WERI-Rb-1 (cell line): ENCODE measurements around the gene LRP5.
A peak's percentile ranks its signal among the peaks of the same experiment; 100 is the strongest.

Experiments used
- DNase-seq: peaks from one replicate; pipeline ENCODE4 v3.0.0-alpha.2; 2020
- H3K27ac ChIP-seq: fragments of 250-450 bp; sonication (Bioruptor Pico); 2 replicates; pipeline ENCODE4 v1.5.1; 2020; ENCODE audit warnings: mild to moderate bottlenecking, moderate library complexity
- H3K27me3 ChIP-seq: fragments of 250-450 bp; sonication (Bioruptor Pico); 2 replicates; pipeline ENCODE4 v1.5.1; 2021; ENCODE audit warnings: mild to moderate bottlenecking, low read depth, moderate library complexity; ENCODE audit not compliant: insufficient read depth, severe bottlenecking
- H3K36me3 ChIP-seq: fragments of 250-450 bp; sonication (Bioruptor Pico); 2 replicates; pipeline ENCODE4 v1.5.1; 2020; ENCODE audit warnings: mild to moderate bottlenecking, moderate library complexity
- H3K4me3 ChIP-seq: 2 replicates; pipeline ENCODE4 v1.5.1; 2011; ENCODE audit warnings: low read depth, mild to moderate bottlenecking, control low read depth, low read length
- H3K9me3 ChIP-seq: fragments of 250-450 bp; sonication (Bioruptor Pico); 2 replicates; pipeline ENCODE4 v1.5.1; 2021; ENCODE audit warnings: mild to moderate bottlenecking, moderate library complexity; ENCODE audit not compliant: severe bottlenecking
- TF ChIP-seq, protein P1 (sequence below): IDR thresholded peaks from 2 replicates; pipeline ENCODE4 v1.5.1; 2011; ENCODE audit warnings: low read depth, mild to moderate bottlenecking, control low read depth, inconsistent platforms, low read length

The LRP5 gene

DNA sequence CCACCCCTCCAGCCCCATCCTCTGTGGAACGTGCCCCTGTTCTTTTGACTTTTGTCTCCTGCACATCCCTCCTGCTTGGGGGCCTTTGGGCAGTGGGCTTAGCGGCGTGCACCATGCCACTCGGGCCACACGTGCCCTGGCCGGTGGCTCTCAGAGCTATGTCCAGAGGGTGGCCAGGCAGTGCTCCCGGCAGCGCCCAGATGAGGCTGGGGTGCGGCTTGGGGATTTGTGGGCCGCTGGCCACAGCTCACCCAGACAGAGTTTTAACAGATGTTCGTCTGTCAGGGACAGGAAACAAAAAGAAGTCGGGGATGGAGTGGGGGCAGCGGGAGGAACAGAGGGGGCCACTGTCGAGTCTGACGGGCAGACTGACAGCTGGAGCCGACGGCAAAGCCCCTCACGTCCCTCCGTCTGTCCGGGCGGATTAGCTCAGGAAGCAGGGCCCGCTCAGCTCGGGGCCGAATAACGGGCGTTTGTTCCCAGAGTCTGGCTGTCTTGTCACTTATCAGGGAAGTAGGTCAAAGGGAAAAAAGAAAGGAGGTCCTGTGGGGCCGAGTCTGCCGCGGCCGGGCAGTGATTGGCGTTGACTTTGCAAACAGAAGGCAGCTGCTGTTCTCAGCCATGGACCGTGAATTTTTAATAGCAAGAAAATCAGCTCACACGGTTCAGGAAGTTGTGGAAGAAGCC, 61.6 kb downstream of the LRP5 start:
- Histone ChIP-seq H3K27ac (peak overlapping the region; percentile 82), H3K9me3 (no peaks in the 10 kb centered on the region), H3K4me3 (peak overlapping the region; percentile 29), H3K36me3 (no peaks in the 10 kb centered on the region), H3K27me3 (no peaks in the 10 kb centered on the region)
- TF ChIP-seq, protein P1, sequence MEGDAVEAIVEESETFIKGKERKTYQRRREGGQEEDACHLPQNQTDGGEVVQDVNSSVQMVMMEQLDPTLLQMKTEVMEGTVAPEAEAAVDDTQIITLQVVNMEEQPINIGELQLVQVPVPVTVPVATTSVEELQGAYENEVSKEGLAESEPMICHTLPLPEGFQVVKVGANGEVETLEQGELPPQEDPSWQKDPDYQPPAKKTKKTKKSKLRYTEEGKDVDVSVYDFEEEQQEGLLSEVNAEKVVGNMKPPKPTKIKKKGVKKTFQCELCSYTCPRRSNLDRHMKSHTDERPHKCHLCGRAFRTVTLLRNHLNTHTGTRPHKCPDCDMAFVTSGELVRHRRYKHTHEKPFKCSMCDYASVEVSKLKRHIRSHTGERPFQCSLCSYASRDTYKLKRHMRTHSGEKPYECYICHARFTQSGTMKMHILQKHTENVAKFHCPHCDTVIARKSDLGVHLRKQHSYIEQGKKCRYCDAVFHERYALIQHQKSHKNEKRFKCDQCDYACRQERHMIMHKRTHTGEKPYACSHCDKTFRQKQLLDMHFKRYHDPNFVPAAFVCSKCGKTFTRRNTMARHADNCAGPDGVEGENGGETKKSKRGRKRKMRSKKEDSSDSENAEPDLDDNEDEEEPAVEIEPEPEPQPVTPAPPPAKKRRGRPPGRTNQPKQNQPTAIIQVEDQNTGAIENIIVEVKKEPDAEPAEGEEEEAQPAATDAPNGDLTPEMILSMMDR: no peak
- peak; percentile 82 for DNase-seq

DNA sequence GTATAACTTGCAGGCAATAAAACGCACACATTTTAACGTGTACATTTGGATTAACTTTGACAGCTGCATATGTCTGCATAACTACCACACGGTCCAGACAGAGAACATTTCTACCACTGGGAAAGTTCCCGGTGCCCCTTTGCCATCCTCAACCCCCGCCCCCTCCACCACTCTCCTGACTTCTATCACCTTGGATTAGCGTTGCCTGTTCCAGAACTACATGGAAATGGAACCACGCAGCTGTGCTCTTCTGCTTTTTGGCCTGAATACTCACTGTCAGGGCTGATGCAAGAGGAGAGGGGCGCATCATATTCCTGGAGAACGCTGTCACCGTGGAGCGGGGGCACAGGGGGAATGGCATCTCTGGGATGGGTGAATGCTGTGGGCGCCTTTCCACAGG, 62.1 kb downstream of the LRP5 start:
- TF ChIP-seq, protein P1: no peak
- DNase-seq: peak; percentile 23
- Histone ChIP-seq H3K36me3 (no peaks in the 10 kb centered on the region), H3K9me3 (no peaks in the 10 kb centered on the region), H3K27me3 (no peaks in the 10 kb centered on the region), H3K27ac (peak overlapping the region; percentile 82), H3K4me3 (peak overlapping the region; percentile 29)

DNA sequence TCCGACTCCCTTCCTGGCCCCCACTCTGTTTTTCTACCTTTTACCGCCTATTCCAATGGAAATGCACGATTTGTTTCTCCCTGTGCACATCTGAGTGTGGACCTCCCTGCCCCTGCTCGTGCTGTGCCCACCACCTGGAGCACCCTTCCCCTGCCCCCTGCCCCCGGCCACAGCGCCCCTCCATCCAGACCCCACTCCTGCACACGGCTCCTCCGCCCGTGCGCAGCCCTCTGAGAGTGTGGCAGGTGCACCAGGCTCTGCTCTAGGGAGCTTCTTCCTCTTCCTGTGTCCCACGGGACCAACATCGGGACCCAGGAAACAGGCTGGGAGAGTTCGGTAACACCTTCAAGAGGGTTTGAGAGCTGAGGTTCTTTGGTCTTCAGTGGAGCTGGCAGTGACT, 62.9 kb downstream of the LRP5 start:
- no peak for DNase-seq
- no peaks in the 10 kb centered on the region for H3K9me3 ChIP-seq
- H3K27ac ChIP-seq: peak overlapping the region; percentile 82
- H3K27me3 ChIP-seq: no peaks in the 10 kb centered on the region
- no peak overlapping the region for H3K4me3 ChIP-seq
- no peaks in the 10 kb centered on the region for H3K36me3 ChIP-seq
- TF ChIP-seq, protein P1: no peak

DNA sequence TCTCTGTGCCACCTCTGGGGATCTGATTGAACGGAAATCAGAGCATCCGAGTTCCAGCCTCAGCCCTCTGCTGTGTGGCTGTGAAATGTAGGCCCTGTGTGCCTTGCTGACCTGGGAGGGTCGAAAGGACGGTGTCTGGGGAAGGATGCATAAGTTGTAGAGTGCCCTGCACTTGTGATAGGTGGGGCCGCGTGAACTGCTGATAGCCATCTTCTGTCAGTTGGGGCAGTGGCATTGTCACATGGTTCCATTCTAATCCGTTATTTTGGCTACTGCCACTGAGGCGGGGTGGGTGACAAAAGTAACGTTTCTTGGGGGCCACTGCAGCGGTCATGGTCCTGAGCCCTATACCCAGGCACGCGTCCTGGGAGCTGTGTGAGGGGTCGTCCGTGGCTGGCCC, 63.4 kb downstream of the LRP5 start:
- Histone ChIP-seq H3K27me3 (no peaks in the 10 kb centered on the region), H3K27ac (peak overlapping the region; percentile 82), H3K36me3 (no peaks in the 10 kb centered on the region), H3K9me3 (no peaks in the 10 kb centered on the region), H3K4me3 (no peak overlapping the region)
- DNase-seq: no peak
- TF ChIP-seq, protein P1: no peak

DNA sequence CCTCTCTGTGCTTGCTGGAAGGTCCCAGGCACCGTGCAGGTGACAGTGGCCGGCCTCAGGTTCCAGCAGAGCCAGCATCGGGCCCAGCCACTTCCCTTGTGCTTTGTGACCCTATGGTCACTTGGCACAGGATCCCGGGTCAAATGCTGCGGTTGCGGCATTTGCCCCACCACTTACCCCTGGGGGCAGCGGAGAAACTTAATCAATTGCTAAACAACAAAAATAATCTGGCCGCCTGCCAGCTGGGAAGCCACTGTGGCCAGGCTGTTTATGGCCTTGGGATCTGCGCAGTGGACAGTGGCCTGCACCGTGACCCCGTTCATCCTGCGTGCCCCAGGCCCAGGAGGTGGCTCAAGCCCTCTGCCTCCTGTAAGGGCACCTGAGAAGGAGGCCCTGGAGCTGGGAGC, 65.0 kb downstream of the LRP5 start:
- H3K36me3 ChIP-seq: no peaks in the 10 kb centered on the region
- TF ChIP-seq, protein P1: no peak
- H3K9me3 ChIP-seq: no peaks in the 10 kb centered on the region
- H3K4me3 ChIP-seq: no peak overlapping the region
- no peaks in the 10 kb centered on the region for H3K27me3 ChIP-seq
- H3K27ac ChIP-seq: no peak overlapping the region
- DNase-seq: no peak

DNA sequence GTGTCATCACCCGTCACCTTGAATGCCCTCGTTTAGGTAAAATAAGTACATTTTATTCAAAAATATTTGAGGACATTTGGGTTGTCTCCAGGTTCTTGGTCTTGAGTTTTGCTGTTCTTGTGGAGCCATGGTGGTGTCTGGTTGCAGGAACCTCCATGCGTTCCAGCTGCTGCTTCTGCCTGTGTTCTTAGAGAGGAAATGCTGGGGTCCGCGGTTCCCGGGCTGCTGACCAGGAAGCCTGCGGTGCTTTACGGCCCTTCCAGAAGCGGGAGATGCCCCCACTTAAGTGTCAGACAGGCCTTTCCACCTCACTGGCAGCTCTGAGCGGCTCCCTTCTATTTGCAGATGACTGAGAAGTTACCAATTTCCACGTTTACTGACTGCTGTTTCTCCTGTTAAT, 66.8 kb downstream of the LRP5 start:
- no peak overlapping the region for H3K27ac ChIP-seq
- no peak for DNase-seq
- no peaks in the 10 kb centered on the region for H3K9me3 ChIP-seq
- H3K27me3 ChIP-seq: no peaks in the 10 kb centered on the region
- TF ChIP-seq, protein P1: no peak
- H3K36me3 ChIP-seq: no peaks in the 10 kb centered on the region
- H3K4me3 ChIP-seq: no peak overlapping the region
